ENCODE data around the gene PNN. TPM values are rescaled to one million over a fixed set of nuclear protein-coding genes. Genes with fewer than 3 reads are reported as not detected.

Gene PNN
- total and polyA plus RNA-seq, 2 of the 8 experiments (the other 6 are each of a cell fraction or from before 2014, with no cell fraction given), result 27.5 to 121 TPM

- Histone ChIP-seq H3K27me3 (replicated peaks in 1 of 4; ENCODE audit: control insufficient read depth in 3 of 4, extremely low read depth in 1 of 4, insufficient read depth in 3 of 4, low read length in 3 of 4) (no peaks in the 10 kb centered on the region), H3K9ac (replicated peaks in 1 of 4; ENCODE audit: extremely low read depth in 1 of 4, low read depth in 3 of 4, low read length in 3 of 4) (no peak overlapping the region; a peak in 1 of 7 replicates)
Measured at GRCh38 chr14:39186941-39187525, 12.0 kb downstream of the PNN start.

More at GRCh38 chr14:39186941-39187525, 12.0 kb downstream of the PNN start:
- Histone ChIP-seq H2BK20ac (ENCODE audit: low read length) (0 out of 2 replicates have a peak overlapping the region, but pooled peaks have one; percentile 50), H2BK5ac (ENCODE audit: low read depth, low read length) (no peak overlapping the region), H2AFZ (ENCODE audit: low read length) (no peak overlapping the region), H3K27ac (ENCODE audit: low read depth, low read length) (0 out of 2 replicates have a peak overlapping the region, but pooled peaks have one; percentile 49), H3K79me1 (ENCODE audit: low read depth, low read length) (no peaks in the 10 kb centered on the region), H3K23ac (ENCODE audit: insufficient read length) (no peak overlapping the region), H2BK15ac (ENCODE audit: low read length) (peak overlapping the region; percentile 73; the same call in 1 of the 2 replicates), H4K91ac (replicated peaks; ENCODE audit: insufficient read length, low read length) (no peak overlapping the region), H3K14ac (ENCODE audit: insufficient read length) (no peak overlapping the region), H3K56ac (replicated peaks; ENCODE audit: insufficient read length, low read depth, low read length) (no peak overlapping the region), H2BK12ac (ENCODE audit: low read depth, low read length) (no peak overlapping the region), H3K4me1 (replicated peaks in 1 of 4; ENCODE audit: control insufficient read depth in 3 of 4, insufficient read depth in 4 of 4, low read length in 3 of 4) (peaks cover 0 to 10% (median 4%) of the 10 kb centered on the region in 4 experiments; a peak in 4 of 7 replicates), H3K4me3 (ENCODE audit: extremely low read depth in 1 of 4, insufficient read depth in 2 of 4, low read depth in 3 of 4, low read length in 4 of 4) (no peak overlapping the region), H3K23me2 (ENCODE audit: low read depth, low read length) (no peaks in the 10 kb centered on the region), H3K9me3 (ENCODE audit: insufficient read depth in 2 of 2, low read depth in 1 of 2, low read length in 1 of 2) (no peaks in the 10 kb centered on the region), H3K18ac (ENCODE audit: extremely low read depth, low read length) (no peak overlapping the region), H4K8ac (ENCODE audit: extremely low read depth, insufficient read depth, low read length) (no peak overlapping the region), H2AK5ac (ENCODE audit: low read depth, low read length) (no peak overlapping the region), H3K4me2 (ENCODE audit: insufficient read depth in 1 of 2, low read depth in 2 of 2, low read length in 2 of 2) (0 out of 4 replicates have a peak overlapping the region, but pooled peaks of 1 of the 2 experiments have one; percentile 3), H2BK120ac (replicated peaks; ENCODE audit: low read depth, low read length) (no peak overlapping the region), H3K79me2 (ENCODE audit: control insufficient read depth in 1 of 2, insufficient read depth in 2 of 2, low read length in 2 of 2) (no peaks in the 10 kb centered on the region), H4K20me1 (replicated peaks in 1 of 2; ENCODE audit: control insufficient read depth in 1 of 2, insufficient read depth in 2 of 2, low read length in 2 of 2) (peaks cover 1 to 2% of the 10 kb centered on the region in 2 experiments), H3K36me3 (ENCODE audit: control insufficient read depth in 2 of 4, insufficient read depth in 4 of 4, low read length in 3 of 4) (peaks cover 6 to 31% (median 17%) of the 10 kb centered on the region in 4 experiments; a peak in 6 of 8 replicates), H3K4ac (replicated peaks; ENCODE audit: insufficient read length, low read depth, low read length) (no peak overlapping the region), H4K5ac (ENCODE audit: insufficient read length, low read depth, low read length) (no peak overlapping the region)
- ChIA-PET POLR2A (ENCODE audit: partially characterized antibody) (interaction anchor here (0.8 to 13.8 kb wide), 6 partner anchors 8 to 80 kb away, joined by 3 to 219 read pairs (median 20); partner anchors contain the start of genes GEMIN2, PNN and TRAPPC6B), CTCF (ENCODE audit: partially characterized antibody) (no interaction called here)
- no peak for TF ChIP-seq ATF2 (IDR thresholded peaks at IDR 0.05; ENCODE audit: low read length)
- 0 out of 3 replicates have a peak, but pooled peaks of 1 of the 2 experiments have one; percentile 2 for TF ChIP-seq POLR2A (IDR thresholded peaks at IDR 0.05; ENCODE audit: control extremely low read depth in 1 of 2, low read depth in 2 of 2, low read length in 2 of 2)
- TF ChIP-seq POLR2AphosphoS5 (IDR thresholded peaks at IDR 0.05; ENCODE audit: low read depth, low read length), result peak; percentile 25; the same call in 1 of the 2 replicates
- FAIRE-seq (no peak), DNase-seq (ENCODE audit: low read depth in 1 of 2, low spot score in 2 of 2) (no peak)
- 70% methylated on average over 4 of the region's 4 CpGs; no CpG with 5 or more reads in 1 of the 2 experiments for WGBS, 2 experiments (ENCODE audit: extremely low coverage in 1 of 2, insufficient coverage in 1 of 2, insufficient read length in 1 of 2, insufficient replicate concordance in 2 of 2, low coverage in 1 of 2, low lambda C conversion rate in 2 of 2, missing lambda C conversion rate in 1 of 2)
